Globus pallidus (tissue), 1 donor: ENCODE data around the gene B4GAT1.

Experiments used
- DNase-seq: peaks from one replicate; pipeline ENCODE4 v3.0.0-alpha.2; 2015; ENCODE audit warnings: low spot score

Gene B4GAT1

GRCh38 chr11:66302656-66303055, 44.8 kb downstream of the B4GAT1 start:
- DNase-seq, result no peak

- DNase-seq, result no peak
These were observed 48.2 kb downstream of the B4GAT1 start for GRCh38 chr11:66299186-66299585.

- no peak for DNase-seq
These were observed 49.8 kb downstream of the B4GAT1 start for GRCh38 chr11:66297610-66298009.
